Measurements from ENCODE around the gene POU6F2.

POU6F2 gene

DNA sequence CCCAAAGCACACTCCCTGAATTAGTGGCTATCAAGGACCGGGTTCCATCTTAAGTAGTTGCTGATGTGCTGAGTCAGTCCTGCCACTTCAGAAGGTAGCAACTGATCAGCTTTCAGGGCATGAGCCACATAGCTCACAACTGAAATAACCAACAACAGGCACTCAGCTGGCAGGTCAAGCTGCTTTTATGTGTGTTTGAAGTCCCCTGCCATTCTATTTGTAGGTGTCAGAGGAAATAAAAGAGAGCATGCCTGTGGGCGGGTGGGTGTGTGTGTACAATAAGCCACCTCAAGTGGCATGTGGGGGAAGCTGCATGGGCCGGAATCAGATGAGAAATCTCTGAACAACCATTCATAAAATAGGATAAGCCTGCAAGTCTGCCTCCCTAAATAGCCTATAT lies 474.2 kb downstream of the POU6F2 start:
- DNase-seq (ENCODE audit: low spot score) = no peak

DNA sequence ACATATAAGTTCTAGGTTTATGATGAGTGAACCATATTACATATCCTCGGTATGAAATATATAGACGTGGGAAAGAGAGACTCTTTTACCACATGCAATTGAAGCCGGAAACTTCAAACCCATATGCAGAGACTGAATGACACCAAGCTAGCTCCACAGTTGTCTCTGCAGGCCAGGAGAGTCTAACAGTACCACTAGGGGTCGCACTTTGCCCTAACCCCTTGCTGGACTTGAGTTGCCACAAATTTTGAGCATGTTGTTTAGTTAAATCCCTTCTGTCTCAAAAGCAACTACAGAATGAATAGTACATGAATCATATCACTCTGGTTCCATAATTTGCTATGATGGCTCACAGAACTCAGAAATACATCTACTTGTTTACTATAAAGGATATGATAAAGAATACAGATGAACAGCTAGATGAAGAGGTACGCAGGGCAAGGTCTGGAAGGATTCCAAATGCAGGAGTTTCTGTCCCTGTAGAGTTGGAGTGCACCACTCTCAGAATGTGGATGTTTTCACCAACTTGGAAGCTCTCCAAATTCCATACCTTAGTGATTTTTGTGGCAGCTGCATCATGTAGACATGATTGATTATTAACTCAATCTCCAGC lies 476.1 kb downstream of the POU6F2 start:
- peak; percentile 89 for DNase-seq (ENCODE audit: low spot score)

DNA sequence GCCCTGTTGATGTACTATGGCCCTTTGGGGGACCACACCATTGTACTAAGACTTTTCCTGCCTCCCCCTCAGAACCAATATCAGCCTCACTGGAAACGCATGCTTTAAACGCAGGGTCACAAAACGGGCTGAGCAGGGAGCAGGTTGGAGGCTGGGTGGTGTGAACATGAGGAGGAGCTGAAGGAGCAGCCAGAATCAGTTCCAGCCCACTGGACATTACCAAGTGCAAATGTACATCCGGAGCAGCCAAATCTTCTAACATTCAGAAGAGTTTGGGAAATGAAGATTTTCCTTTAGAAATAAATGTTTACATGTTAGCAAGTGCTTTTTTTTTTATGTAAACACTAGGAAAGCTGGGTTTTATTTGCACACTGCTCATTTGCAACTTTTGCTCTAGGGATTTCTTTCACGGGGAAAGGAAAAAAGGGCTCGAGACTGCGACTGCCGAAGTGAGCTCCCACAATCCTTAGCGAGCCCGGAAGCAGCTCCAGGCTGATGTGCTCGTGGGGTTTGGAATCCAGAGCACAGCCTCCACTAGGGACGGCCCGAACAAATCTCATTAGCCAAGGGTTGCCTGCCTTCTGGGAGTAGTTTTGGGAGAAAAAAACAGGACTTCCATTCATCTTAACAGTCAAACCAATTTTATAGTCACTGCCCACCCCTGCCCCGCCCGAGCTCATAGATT lies 480.5 kb downstream of the POU6F2 start:
- DNase-seq (ENCODE audit: low spot score) = no peak

DNA sequence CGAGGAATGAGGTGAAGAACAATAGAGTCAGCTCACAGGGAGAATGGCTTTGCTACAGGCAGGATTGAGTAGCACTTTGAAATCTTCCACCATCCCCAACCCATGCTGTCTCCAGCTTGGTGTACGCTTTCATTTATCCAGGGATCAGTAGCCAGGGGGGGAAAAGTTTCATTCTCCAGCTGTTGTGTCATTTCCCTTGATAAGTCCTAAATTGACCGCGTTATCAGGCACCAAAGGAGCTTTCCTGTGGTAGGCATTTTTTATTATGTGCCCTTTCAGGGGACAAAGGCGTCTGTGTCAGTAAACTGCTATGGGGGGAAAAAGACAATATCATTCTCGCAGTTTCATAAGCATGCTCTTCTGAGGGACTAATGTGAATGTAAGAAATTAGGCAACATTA lies 481.9 kb downstream of the POU6F2 start:
- DNase-seq (ENCODE audit: low spot score) = no peak

DNA sequence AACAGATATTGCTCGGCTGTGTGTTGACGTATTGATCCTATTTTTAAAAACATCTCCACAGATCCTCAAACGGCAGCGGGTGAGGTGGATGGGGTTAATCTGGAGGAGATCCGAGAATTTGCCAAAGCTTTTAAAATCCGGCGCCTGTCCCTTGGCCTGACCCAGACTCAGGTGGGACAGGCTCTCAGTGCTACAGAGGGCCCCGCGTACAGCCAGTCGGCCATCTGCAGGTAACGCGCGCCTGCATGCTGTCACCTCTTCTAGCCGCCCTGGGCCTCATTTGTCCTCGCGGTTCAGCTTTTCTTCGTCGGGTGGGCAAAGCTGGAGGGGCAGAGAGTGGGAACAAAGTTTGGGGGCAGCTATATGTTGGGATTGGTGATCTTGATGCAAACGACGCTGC lies 482.8 kb downstream of the POU6F2 start:
- DNase-seq (ENCODE audit: low spot score) = no peak

DNA sequence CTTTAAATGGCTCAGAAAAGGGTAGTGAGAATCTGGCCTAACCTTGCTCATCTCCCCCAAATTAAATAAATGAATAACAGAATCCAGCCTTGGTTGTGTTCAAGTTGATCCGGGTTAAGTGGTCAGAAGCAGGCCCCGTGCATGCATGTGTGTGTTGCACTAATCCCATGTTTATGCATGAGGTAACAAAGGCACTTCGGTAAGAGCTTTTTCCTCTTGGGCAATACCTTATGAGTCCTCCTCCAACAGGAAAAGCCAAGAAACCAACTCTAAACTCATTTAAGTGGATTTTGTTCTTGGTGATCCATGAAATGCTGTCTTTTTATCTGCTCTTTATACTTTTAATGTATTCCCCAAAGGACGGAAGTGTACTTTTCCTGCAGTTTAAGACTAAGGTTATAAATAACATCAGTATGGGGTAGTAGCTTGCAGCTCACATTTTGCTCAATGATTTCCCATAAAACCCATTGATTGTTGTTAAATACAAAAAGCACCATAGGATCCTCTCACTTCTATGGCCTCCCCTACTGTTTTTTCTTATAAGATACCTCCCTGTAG lies 483.6 kb downstream of the POU6F2 start:
- no peak for DNase-seq (ENCODE audit: low spot score)

DNA sequence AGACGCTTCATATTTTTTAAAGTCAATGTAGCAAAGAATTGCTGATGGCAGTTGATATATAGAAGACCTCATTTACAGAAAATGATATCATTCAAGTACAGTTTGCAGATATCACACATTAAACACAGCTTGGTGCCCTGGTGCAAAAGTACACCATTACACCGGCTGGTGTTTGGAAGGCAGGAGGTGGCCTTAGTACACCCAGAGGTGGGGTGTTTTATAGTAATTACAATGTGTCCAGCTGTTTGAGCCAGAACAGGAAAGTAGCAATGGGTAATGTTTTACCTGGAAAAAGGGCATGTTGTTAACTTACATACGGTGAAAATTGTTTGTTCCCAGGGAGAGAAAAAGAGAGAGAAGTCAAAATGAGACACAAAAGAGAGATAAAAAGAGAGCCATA lies 485.5 kb downstream of the POU6F2 start:
- no peak for DNase-seq (ENCODE audit: low spot score)

DNA sequence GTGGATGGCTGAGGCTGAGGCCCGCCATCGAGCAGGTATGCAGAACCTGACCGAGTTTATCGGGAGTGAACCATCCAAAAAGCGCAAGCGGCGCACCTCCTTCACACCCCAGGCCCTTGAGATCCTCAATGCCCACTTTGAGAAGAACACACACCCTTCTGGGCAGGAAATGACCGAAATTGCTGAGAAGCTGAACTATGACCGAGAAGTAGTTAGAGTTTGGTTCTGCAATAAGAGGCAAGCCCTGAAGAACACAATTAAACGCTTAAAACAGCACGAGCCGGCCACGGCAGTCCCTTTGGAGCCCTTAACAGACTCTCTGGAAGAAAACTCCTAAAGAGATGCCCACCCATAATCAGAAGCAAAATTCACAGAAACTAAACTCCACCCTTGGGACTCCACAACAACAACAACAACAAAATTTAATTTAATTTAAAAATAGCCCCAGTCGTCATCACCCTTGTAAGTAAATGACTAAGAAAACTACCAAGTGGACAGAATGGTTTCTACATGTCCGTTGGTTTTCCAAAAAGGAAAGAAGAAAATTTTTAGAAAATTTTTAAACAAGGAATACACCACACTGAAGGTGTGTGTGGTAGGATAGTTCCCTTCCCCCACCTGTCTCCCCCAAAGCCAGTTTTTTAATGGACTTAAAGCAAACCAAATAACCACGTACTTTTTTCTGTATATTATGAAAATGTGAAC lies 486.8 kb downstream of the POU6F2 start:
- DNase-seq (ENCODE audit: low spot score) = no peak

DNA sequence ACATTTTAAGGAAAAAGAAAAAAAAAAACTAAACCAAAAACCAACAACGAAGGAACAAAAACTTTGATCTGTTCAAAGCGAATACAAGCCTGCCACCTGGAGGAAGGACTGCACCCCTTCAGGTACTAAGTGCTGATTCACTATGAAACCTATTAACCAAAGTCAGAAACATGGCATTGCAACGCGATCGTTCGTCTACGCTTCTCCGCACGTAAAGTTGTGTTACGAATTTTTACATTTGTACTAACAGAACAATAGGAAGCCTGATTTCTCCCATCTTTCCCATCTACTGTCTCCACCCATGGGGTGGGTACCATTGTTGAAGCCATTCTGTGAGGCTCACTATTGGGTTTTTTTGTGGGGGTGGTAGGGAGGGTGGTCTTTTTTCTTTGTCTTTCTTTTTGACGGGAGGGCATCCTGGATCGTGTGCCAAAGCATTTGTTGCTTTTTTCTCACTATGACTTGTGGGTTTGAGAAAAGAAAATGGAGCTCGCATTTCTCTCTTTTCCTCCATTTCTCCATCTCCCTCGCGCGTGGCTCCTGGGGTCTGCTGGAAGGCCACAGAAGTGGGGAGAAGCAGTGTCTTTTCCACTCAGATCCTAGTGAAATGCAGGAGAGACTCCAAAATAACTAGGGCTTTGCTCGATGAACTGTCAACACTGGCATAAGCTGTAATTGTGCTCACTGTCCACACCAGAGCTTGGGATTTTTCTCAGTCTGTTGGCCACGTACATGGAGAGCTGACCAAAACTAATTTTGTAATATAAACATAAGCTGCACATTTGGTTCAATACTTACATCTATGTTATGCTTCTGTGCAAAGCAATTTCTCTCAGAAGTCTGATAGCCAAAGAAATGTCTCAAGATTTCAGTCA lies 487.6 kb downstream of the POU6F2 start:
- peak; percentile 73 for DNase-seq (ENCODE audit: low spot score)

DNA sequence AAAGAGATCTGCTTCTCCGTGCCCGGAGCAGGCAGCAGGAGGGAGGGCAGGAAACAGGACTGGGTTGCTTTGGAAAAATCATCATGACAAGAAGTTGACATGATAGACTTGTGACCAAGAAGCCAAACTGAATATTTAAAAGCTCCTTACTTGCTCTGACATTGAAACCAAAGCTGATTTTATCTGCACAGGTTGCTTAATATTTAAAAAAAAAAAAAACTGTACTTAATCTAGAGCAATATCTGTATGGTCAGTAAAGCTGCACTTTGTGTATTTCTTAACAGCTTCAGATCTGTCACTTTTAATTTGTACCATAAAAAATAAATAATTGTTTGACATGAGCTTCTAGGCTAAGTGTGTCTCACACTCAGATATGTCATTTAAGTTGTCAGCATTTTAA lies 490.6 kb downstream of the POU6F2 start:
- no peak for DNase-seq (ENCODE audit: low spot score)

DNA sequence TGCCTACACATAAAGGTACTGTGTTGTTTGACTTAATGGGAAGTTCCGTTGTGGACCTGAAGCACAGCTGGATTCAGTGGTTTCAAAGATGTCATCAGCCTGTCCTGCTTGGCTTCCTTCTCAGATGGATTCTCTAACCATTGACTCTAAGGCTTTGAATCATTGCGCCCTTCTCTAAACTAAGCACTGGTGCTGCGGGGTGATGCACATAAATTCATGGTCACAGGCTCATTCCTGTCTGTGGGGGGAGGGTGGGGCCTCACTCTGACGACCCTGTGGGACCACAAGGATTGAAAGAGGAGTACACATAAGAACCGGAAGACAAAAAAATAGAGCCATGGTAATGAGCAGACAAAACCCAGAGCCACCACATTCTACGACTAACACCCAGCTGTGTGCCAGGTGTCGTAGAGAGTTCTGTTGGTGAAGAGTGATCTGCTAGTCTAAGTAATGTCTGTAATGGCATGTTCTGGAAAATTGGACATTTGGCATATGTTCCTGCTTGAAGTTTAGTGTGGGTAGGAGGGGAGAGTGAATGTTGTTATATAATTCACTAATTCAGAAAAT lies 491.2 kb downstream of the POU6F2 start:
- no peak for DNase-seq (ENCODE audit: low spot score)

DNA sequence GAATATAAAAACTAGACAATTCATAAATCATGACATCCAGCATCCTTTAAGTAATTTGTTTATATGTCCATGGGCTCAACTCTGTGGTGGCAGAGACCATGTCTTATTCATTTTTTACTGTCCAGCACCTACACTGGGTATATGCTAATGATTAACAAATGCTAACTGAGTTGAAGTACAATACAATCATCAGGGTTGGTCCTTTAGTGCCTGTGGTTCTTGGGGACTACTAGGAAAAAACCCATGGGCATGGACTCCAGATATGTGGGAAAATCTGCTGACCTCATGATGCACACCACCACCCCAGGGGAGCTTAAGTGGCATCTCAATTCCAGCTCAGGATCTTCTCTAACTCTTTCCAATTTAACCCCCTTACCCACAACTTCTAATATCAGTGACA lies 503.2 kb downstream of the POU6F2 start:
- DNase-seq (ENCODE audit: low spot score) = no peak

DNA sequence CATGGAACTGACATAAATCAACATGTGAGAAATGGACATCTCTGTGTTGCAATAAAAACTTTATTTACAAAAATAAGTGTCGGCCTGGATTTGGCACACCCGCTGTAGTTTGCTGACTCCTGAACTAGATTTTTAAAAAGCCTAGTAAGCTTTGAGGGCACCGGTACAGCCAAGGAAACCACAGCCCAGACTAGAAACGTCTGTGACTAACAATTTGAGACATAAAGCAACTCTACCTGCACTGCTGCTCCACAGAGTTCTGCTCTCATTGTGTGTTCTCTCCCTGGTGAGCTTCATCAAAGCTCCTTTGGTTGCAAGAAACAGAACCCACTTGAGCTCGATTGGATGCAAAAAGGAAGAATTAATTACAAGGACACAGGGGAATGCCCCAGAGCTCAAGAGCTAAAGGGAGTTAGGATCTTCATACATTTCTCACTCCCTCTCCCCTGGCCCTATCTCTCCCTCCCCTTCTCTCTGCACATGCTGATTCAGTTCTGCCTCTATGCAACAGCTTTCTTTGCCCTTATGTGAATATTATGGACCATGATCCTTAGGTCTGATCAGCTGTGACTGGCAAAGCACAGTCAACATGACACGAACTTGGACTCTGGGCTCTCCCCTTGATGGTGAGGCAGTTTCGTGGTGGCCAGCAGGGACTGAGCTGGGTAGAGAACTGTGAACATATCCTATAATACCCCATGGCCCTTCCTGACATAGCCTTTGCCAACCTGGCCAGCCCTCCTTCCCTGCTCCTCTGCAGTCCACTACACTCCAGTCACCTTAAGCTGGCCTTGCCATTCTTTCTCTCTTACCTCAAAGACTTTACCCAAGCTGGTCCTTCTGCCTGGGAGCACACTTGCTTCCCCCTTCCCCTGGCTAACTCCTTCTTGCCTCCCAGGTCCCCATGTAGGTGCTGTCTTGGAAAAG lies 511.0 kb downstream of the POU6F2 start:
- no peak for DNase-seq (ENCODE audit: low spot score)

DNA sequence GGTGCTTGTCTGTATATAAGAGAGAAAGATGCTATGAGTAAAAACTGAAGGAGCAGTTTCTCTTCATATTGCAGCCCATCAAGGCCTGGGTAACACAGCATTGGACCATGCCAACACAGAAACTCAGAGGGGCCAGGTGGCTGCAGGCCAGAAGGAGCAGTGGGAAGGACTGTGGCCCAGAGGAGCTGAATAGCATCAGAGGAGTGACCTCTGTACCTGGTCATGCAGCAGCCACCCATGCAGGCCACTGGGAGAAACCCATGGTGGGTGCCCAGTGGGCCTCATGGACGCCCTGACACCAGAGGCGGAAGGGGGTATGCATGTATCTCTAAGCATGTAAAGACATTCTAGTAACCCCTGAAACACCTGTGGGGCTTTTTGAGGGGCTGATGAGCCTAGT lies 512.6 kb downstream of the POU6F2 start:
- no peak for DNase-seq (ENCODE audit: low spot score)

DNA sequence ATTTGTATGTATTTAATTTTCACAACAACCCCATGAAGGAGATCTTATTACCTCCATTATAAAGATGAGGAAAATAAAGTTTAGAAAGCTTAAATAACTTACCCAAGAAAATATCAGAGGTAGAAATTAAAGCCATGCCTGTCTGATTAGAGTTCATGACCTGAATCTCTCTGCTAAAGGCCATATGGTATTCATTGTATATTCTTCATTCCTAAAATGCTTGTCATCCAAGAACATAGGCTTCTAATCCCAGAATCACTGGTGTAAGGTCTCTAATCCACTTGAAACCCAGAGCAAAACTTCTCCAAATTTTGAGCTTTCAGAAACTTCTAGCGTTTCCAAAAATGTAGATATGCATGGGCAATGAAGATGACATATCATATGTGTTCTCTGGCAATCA lies 516.2 kb downstream of the POU6F2 start:
- no peak for DNase-seq (ENCODE audit: low spot score)

DNA sequence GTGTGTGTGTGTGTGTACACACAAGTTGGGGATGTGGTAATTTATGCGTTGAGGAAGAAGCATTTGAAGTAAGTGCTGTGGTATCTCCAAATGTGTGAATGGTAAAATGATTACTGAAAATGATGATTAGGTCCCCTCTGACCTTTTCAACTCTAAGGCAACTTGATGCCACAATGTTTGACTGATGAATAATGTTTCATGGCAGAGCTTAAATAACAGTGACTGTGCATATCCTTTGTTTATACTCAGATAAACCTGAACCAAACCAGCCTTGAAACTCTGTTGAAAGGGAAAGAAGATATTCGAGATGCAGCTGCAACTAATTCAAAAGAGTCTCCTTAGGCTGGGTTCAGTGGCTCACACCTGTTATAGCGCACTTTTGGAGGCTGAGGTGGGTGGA lies 523.6 kb downstream of the POU6F2 start:
- no peak for DNase-seq (ENCODE audit: low spot score)

DNA sequence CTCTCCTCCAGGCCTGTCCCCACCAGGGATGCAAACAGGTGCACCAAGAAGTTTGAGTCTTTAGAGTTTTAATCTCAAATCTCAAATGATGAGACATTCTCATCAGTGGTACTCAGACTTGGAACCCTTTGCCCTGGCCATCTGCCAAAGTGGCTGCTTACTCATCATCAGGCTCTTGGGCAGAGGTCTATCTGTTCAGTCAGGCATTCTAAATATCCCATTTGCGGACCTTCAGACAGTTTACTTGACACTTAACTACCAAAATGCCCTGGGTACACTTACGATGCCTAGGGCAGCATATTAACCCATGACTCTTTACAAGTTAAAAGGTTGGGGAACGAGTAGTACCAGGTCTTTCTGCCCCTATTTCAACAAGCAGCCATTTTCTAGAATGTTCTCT lies 527.3 kb downstream of the POU6F2 start:
- no peak for DNase-seq (ENCODE audit: low spot score)

DNA sequence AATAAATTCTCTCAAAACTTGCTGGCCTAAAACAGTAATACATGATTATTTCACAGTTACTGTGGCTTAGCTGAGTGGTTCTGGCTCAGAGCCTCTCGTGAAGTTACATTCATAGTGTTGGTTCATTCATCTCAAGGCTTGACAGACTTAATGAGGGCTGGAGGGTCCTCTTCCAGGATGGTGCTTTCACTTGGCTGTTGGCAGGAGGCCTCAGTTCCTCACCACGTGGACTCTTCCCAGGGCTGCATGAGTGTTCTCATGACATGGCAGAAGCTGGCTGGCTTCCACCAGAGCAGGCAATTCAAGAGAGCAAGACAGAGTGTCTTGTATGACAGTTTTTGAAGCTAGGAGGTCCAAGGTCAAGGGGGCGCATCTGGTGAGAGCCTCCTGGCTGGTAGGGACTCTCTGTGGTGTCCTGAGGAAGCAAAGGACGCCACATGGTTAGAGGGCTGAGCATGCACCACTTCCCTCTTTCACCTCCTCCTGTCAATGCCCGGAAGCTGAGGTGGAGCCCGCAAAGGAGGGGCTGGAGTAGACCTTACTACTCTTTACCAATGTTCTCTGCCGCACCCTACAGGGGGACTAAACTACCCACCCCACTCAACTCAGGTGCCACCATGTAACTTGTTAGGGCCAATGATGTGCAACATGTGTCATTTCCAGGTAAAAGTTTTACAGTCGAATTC lies 530.3 kb downstream of the POU6F2 start:
- no peak for DNase-seq (ENCODE audit: low spot score)

DNA sequence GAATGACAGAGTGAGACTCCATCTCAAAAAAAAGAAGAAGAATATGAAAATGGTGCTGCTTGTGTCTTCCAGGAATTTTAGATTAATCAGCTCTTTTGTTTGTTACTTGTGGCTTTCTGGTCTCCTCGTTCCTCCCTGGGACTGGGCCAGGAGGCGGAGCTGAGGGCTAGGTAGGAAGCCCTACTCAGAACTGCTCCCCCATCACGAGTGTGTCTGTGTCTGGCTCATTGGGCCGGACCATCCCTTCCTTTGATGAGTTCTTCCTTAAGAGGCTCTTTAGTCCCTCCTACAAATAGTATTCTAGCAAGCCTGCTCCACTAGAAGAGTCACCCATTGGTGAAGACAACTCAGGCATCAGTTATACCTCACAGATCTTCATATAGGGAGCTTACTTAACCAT lies 531.7 kb downstream of the POU6F2 start:
- no peak for DNase-seq (ENCODE audit: low spot score)

DNA sequence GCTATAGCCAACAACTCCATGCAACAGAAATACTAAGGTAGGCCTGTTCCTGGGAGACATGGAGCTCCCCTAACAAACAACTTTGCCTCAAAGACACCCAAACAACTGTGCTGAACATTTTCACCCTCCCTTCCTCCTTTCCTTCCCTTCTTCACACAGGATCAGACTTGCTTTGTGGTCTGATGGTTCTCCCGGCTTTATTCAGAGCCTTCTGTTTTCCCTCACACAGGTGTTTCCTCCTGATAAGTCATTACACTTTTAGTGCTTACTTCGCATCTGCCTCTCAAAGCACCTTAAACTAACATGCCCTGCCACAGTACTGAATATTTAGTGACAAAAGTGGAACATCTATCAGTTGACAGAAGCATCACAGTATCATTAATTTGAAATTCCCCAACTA lies 532.2 kb downstream of the POU6F2 start:
- DNase-seq (ENCODE audit: low spot score) = no peak

Measured in NAMALWA (cell line).